NCI-H460 (cell line): Measurements from ENCODE around the gene WAPL. TPM values are rescaled to one million over a fixed set of nuclear protein-coding genes. Genes with fewer than 3 reads are reported as not detected.
"Not testable (repeated sequence)": the region's sequence is repeated elsewhere in the genome, so short reads cannot be mapped to it uniquely, and the experiment has no call there.

Experiments
- DNase-seq: peaks from one replicate; pipeline ENCODE4 v3.0.0-alpha.2; 2016; ENCODE audit warnings: low read depth; ENCODE audit errors: extremely low read depth
- total RNA-seq: library from RNA; depleted of rRNA; stranded (reverse); fragments of >200 nt; shearing (Covaris generic); gene quantifications from 2 replicates; pipeline ENCODE4 v1.2.3, GENCODE V29; 2014

The WAPL gene
- total RNA-seq, 1 experiment from 2014 or later, result 47.3 TPM

GRCh38 chr10:86526606-86527005 is 5.0 kb upstream of the WAPL start:
- DNase-seq, result no peak

GRCh38 chr10:86525713-86526112 is 4.1 kb upstream of the WAPL start:
- not testable (repeated sequence) for DNase-seq

GRCh38 chr10:86524225-86524962 is 2.8 kb upstream of the WAPL start:
- no peak for DNase-seq

- DNase-seq, result peak; percentile 28
Observed at GRCh38 chr10:86523348-86523747, 1.8 kb upstream of the WAPL start.

- no peak for DNase-seq
Observed at GRCh38 chr10:86522510-86522855, 891 bp upstream of the WAPL start.

- peak; percentile 47 for DNase-seq
Observed at GRCh38 chr10:86520871-86521677, 518 bp downstream of the WAPL start.

- no peak for DNase-seq
Observed at GRCh38 chr10:86518781-86519180, 2.8 kb downstream of the WAPL start.

- no peak for DNase-seq
Observed at GRCh38 chr10:86512137-86512536, 9.5 kb downstream of the WAPL start.

- DNase-seq, result no peak
Observed at GRCh38 chr10:86511027-86511865, 10.3 kb downstream of the WAPL start.

- DNase-seq, result no peak
Observed at GRCh38 chr10:86509145-86509544, 12.4 kb downstream of the WAPL start.

GRCh38 chr10:86508217-86508616 is 13.4 kb downstream of the WAPL start:
- no peak for DNase-seq

GRCh38 chr10:86506499-86506898 is 15.1 kb downstream of the WAPL start:
- no peak for DNase-seq

GRCh38 chr10:86506062-86506461 is 15.5 kb downstream of the WAPL start:
- no peak for DNase-seq

- DNase-seq, result no peak
Observed at GRCh38 chr10:86504510-86504909, 17.1 kb downstream of the WAPL start.

- no peak for DNase-seq
Observed at GRCh38 chr10:86500846-86501245, 20.7 kb downstream of the WAPL start.

- no peak for DNase-seq
Observed at GRCh38 chr10:86498598-86498997, 23.0 kb downstream of the WAPL start.

- DNase-seq, result no peak
Observed at GRCh38 chr10:86497621-86498020, 24.0 kb downstream of the WAPL start.

GRCh38 chr10:86489960-86490612 is 31.5 kb downstream of the WAPL start:
- no peak for DNase-seq

GRCh38 chr10:86489071-86489810 is 32.4 kb downstream of the WAPL start:
- no peak for DNase-seq

- no peak for DNase-seq
Observed at GRCh38 chr10:86486856-86487255, 34.7 kb downstream of the WAPL start.
